SK-N-SH treated with all-trans-retinoic acid at 6 μM for 48 hours (cell line): ENCODE results near the gene MITF.

ENCODE experiments used
- ARNTL ChIP-seq: fragments of 450-650 bp; formaldehyde crosslinking; IDR thresholded peaks from 2 replicates; pipeline ENCODE4 v1.5.0; 2020; ENCODE audit warnings: low read depth, mild to moderate bottlenecking, moderate library complexity, borderline replicate concordance
- BACH2 ChIP-seq: fragments of 250-450 bp; sonication (Bioruptor Pico); IDR thresholded peaks from 2 replicates; pipeline ENCODE4 v1.9.0; 2021; ENCODE audit warnings: mild to moderate bottlenecking, borderline replicate concordance
- GLIS3 ChIP-seq: fragments of 250-450 bp; sonication (Bioruptor Pico); IDR thresholded peaks from 2 replicates; pipeline ENCODE4 v1.5.0; 2020; ENCODE audit warnings: mild to moderate bottlenecking, moderate library complexity
- ISL1 ChIP-seq: fragments of 250-450 bp; sonication (Bioruptor Pico); IDR thresholded peaks from 2 replicates; pipeline ENCODE4 v2.1.2; 2022; ENCODE audit warnings: mild to moderate bottlenecking, moderate library complexity
- PPARA ChIP-seq: fragments of 250-450 bp; sonication (Bioruptor Pico); IDR thresholded peaks from 2 replicates; pipeline ENCODE4 v1.5.0; 2020; ENCODE audit warnings: mild to moderate bottlenecking, borderline replicate concordance
- RARB ChIP-seq: fragments of 250-450 bp; sonication (Bioruptor Pico); IDR thresholded peaks from 2 replicates; pipeline ENCODE4 v1.8.0; 2021; ENCODE audit warnings: mild to moderate bottlenecking, moderate library complexity
- SNAI2 ChIP-seq: fragments of 250-450 bp; sonication (Bioruptor Pico); IDR thresholded peaks from 2 replicates; pipeline ENCODE4 v1.5.0; 2020; ENCODE audit warnings: mild to moderate bottlenecking, moderate library complexity
- TOX ChIP-seq: fragments of 250-450 bp; sonication (Bioruptor Pico); IDR thresholded peaks from 2 replicates; pipeline ENCODE4 v1.8.0; 2021; ENCODE audit warnings: mild to moderate bottlenecking, moderate library complexity, borderline replicate concordance
- ZNF565 ChIP-seq: fragments of 450-650 bp; formaldehyde crosslinking; conservative IDR thresholded peaks from 2 replicates; pipeline ENCODE4 v1.5.0; 2020; ENCODE audit warnings: low read depth, mild to moderate bottlenecking, moderate library complexity
- TF ChIP-seq, protein P1 (sequence below): fragments of 250-450 bp; sonication (Bioruptor Pico); IDR thresholded peaks from 2 replicates; pipeline ENCODE4 v1.8.0; 2020; ENCODE audit warnings: mild to moderate bottlenecking, moderate library complexity, borderline replicate concordance
- TF ChIP-seq, protein P2 (sequence below): fragments of 250-450 bp; sonication (Bioruptor Pico); IDR thresholded peaks from 2 replicates; pipeline ENCODE4 v1.5.1; 2020; ENCODE audit warnings: low read depth, mild to moderate bottlenecking, moderate library complexity

DNA sequence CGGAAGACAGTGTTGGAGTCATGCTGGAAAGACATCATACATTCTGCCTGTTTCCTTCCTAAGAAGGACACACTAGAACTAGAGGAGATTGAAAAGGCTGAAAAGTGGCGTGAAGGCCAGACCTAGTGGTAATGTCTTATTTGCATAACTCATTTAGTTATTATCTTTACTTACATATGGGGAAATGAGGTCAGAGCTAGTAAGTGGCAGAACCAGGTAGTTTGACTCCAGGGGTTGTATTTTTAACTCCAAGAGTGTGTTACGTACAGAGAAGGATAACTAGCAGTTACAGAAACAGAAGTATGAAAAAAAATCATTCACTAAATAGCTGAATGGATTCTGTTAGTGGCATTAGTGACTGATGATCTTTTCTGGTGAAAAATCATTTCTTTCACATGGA lies 108.0 kb downstream of the MITF start:
- no peak for TF ChIP-seq ARNTL (CRISPR knock-in tag)
- TF ChIP-seq PPARA (CRISPR knock-in tag), result no peak
- no peak for TF ChIP-seq GLIS3 (CRISPR knock-in tag)
- no peak for TF ChIP-seq RARB
- no peak for TF ChIP-seq ISL1 (CRISPR knock-in tag)
- no peak for TF ChIP-seq SNAI2 (CRISPR knock-in tag)
- TF ChIP-seq ZNF565 (CRISPR knock-in tag), result no peak
- TF ChIP-seq, protein P1, sequence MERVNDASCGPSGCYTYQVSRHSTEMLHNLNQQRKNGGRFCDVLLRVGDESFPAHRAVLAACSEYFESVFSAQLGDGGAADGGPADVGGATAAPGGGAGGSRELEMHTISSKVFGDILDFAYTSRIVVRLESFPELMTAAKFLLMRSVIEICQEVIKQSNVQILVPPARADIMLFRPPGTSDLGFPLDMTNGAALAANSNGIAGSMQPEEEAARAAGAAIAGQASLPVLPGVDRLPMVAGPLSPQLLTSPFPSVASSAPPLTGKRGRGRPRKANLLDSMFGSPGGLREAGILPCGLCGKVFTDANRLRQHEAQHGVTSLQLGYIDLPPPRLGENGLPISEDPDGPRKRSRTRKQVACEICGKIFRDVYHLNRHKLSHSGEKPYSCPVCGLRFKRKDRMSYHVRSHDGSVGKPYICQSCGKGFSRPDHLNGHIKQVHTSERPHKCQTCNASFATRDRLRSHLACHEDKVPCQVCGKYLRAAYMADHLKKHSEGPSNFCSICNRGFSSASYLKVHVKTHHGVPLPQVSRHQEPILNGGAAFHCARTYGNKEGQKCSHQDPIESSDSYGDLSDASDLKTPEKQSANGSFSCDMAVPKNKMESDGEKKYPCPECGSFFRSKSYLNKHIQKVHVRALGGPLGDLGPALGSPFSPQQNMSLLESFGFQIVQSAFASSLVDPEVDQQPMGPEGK, result no peak
- TF ChIP-seq TOX (CRISPR knock-in tag), result no peak
- TF ChIP-seq, protein P2, sequence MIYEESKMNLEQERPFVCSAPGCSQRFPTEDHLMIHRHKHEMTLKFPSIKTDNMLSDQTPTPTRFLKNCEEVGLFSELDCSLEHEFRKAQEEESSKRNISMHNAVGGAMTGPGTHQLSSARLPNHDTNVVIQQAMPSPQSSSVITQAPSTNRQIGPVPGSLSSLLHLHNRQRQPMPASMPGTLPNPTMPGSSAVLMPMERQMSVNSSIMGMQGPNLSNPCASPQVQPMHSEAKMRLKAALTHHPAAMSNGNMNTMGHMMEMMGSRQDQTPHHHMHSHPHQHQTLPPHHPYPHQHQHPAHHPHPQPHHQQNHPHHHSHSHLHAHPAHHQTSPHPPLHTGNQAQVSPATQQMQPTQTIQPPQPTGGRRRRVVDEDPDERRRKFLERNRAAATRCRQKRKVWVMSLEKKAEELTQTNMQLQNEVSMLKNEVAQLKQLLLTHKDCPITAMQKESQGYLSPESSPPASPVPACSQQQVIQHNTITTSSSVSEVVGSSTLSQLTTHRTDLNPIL, result no peak
- no peak for TF ChIP-seq BACH2
